Astrocyte of the spinal cord (primary cell): Measurements from ENCODE around the gene OR2H2.

ENCODE experiments used
- DNase-seq: peaks from one replicate; pipeline ENCODE4 v3.0.0; 2011; ENCODE audit warnings: low read depth, low spot score
- H3K4me3 ChIP-seq: 2 replicates; pipeline ENCODE4 v1.5.1; 2011; ENCODE audit warnings: low read depth, mild to moderate bottlenecking, low read length, moderate library complexity
- CTCF ChIP-seq: IDR thresholded peaks from 2 replicates; pipeline ENCODE4 v1.5.1; 2012; ENCODE audit warnings: low read depth, mild to moderate bottlenecking, low read length, inconsistent platforms
- in situ Hi-C: cut with HindIII; loops from 2 replicates; pipeline ENCODE4 v1.10.0; 2017; ENCODE audit warnings: low sequenced_read_pairs

Gene OR2H2

GRCh38 chr6:29589423-29590048, 4.6 kb downstream of the OR2H2 start:
- in situ Hi-C loops = no loop called here
- H3K4me3 ChIP-seq = no peak overlapping the region
- peak; percentile 51 for DNase-seq
- TF ChIP-seq CTCF = peak; percentile 93

- no peak for TF ChIP-seq CTCF
Measured at GRCh38 chr6:29590218-29590808, 5.4 kb downstream of the OR2H2 start.

GRCh38 chr6:29591677-29592076, 6.8 kb downstream of the OR2H2 start:
- in situ Hi-C loops = no loop called here
- no peak for DNase-seq
- H3K4me3 ChIP-seq = no peak overlapping the region
- no peak for TF ChIP-seq CTCF

More at GRCh38 chr6:29590218-29590808, 5.4 kb downstream of the OR2H2 start:
- H3K4me3 ChIP-seq = no peak overlapping the region
- no peak for DNase-seq
- in situ Hi-C loops = no loop called here

- no peak overlapping the region for H3K4me3 ChIP-seq
- no peak for DNase-seq
- in situ Hi-C loops = no loop called here
- no peak for TF ChIP-seq CTCF
Measured at GRCh38 chr6:29593199-29593855, 8.4 kb downstream of the OR2H2 start.

- H3K4me3 ChIP-seq = no peak overlapping the region
- TF ChIP-seq CTCF = no peak
- no peak for DNase-seq
- in situ Hi-C loops = no loop called here
Measured at GRCh38 chr6:29596381-29596900, 11.5 kb downstream of the OR2H2 start.

GRCh38 chr6:29597184-29597583, 12.3 kb downstream of the OR2H2 start:
- in situ Hi-C loops = no loop called here
- H3K4me3 ChIP-seq = no peak overlapping the region
- TF ChIP-seq CTCF = no peak
- DNase-seq = no peak
